HG03095 (cell line): ENCODE results near the gene RCE1.

Experiments used
- ATAC-seq: cut with Tn5 transposase; IDR thresholded peaks from one replicate; pipeline ENCODE4 v1.9.1; 2021; ENCODE audit warnings: moderate library complexity; ENCODE audit not compliant: unreplicated experiment

RCE1 gene

DNA sequence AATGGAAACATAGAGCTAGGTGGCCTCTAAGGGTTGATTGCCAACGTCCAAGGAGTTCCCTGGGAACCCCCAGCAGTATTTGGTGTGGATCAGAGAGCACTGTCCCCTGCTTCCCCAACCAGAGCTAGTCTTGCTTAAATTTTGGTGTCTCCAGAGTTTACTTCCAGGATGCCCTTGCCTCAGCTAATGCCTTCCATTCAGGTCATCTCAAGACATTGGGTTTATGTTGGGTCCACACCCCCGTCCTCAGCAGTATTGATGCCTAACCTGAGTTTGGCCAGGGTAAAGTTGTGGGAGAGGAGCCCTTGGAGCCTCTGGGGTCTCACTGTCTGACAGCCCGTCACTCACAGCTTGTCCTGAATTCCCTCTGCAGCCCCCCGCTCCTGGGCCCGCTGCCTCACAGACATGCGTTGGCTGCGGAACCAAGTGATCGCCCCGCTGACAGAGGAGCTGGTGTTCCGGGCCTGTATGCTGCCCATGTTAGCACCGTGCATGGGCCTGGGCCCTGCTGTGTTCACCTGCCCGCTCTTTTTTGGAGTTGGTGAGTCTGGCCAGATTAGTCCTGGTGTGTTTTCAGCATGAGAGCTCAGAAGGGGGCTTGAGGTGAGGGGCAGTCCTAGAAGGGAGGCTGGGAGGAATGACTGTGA, 1.4 kb downstream of the RCE1 start:
- no peak for ATAC-seq

DNA sequence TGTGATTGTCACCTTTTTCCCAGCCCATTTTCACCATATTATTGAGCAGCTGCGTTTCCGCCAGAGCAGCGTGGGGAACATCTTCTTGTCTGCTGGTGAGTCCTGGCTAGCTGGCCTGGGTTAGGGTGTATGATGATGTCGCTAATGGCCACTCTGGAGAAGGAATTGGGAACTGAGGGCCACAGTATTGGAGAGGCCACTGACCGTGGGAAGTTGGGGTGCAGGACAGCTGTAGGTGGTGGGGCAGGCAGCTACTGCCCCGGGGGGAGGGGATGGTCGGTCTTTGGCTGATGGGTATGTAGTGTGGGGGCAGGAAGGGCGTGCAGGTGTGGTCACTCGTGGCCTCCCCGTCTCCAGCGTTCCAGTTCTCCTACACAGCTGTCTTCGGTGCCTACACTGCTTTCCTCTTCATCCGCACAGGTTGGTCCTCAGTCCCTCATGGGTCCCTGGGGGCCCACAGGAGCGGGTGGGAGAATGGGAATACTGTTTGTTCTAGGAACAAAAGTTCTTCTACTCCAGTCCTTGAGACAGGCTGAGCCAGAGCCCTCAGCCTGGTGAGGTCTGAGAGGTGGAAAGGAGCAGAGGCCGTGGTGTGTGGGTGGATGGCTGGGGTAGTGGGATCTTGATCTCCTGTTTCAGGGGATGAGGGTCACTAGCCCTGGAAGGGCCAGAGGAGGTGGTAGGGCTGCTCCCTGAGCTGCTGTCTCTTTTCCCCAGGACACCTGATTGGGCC, 2.1 kb downstream of the RCE1 start:
- no peak for ATAC-seq

DNA sequence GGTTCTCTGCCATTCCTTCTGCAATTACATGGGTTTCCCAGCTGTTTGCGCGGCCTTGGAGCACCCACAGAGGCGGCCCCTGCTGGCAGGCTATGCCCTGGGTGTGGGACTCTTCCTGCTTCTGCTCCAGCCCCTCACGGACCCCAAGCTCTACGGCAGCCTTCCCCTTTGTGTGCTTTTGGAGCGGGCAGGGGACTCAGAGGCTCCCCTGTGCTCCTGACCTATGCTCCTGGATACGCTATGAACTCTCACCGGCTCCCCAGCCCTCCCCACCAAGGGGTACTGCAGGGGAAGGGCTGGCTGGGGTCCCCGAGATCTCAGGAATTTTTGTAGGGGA, 2.6 kb downstream of the RCE1 start:
- ATAC-seq: no peak

DNA sequence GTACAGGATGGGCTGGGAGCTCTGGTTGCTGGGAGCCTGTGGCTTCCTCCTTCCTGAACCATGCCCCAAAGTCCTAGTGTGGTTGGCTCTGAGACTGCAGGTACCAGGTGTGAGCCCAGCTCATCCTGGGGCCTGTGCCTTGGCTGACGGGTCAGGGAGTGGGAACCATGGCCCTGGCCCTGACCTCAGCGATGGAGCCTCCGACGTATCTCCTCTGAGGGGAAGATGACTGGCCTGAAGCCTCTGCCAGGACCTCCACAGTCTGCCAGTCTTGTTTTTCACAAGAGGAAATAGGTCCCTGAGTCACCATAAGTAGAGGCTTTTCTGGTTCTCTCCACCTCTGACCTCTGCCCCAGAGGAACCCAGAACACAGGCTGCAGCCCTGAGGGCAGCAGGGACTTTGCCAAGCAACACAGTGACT, 3.4 kb downstream of the RCE1 start:
- ATAC-seq: no peak

DNA sequence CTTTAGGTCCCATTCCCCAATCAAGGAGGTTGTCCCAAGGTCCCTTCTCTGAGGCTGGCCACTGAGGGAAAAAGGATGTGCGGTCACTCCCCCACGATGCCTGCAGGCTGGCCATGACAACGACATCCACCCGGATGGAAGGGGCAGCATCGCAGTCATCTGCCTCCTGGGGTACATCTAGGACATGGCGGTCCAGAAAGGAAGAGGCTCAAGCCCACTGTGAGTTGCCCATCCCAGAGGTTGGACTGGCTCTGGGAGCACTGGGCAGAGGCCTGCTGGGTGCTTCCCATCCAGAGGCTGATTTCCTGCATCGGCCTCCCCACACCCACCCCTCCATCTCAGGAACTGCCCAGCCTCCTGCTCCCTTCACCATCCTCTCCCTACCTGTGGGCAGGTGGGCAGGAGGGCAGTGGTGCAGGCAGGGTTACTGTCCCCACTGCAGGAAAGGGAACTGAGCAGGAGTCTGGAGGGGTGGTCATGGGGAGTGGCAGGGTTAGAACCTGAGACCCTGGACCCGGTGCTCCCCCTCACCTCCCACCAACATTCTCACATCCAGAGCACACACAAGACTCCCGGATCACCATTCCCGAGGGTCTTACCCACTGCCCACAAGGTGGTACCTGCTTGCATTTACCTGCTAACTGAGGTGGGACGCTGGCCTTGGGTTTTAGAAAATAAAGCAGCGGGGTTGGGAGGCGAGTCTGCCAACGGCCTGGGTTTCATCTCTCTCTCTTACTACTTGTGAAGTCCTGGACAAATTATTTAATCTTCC, 4.4 kb downstream of the RCE1 start:
- ATAC-seq: no peak

DNA sequence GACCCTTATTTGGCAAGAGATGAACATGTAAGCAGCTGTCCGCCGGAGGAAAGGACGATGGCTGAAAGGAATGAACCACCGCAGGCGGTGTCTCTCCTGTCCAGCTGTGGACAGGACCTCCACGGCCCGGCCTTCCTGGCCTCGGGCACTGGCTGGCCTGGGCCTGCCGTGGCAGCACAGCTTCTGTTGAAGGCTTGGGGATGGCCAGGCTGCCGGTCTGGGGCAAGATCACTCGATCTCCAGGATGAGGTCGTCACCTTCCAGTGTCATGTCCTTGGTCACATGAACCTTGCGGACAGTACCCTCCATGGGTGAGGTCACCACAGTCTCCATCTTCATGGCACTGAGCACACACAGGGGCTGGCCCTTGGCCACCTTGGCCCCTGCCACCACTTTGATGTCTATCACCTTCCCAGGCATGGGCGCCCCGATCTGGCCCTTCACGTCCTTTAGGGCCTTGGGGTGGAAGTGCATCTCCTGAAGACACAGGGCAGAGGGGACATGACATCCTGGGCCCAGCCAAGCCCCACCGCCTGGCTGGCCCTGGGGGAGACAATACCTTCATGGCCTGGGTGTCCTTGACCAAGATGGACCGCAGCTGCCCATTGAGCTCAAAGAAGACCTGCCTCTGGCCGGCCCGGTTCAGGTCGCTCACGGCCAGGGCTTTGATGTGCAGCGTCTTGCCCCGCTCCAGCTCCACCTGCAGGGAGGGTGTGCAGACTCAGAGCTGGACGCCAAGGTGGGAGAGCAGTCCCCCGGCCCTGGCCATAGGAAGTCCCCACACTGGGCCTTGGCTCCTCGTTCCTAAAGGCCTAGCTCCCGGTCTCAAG, 5.6 kb downstream of the RCE1 start:
- ATAC-seq: no peak

DNA sequence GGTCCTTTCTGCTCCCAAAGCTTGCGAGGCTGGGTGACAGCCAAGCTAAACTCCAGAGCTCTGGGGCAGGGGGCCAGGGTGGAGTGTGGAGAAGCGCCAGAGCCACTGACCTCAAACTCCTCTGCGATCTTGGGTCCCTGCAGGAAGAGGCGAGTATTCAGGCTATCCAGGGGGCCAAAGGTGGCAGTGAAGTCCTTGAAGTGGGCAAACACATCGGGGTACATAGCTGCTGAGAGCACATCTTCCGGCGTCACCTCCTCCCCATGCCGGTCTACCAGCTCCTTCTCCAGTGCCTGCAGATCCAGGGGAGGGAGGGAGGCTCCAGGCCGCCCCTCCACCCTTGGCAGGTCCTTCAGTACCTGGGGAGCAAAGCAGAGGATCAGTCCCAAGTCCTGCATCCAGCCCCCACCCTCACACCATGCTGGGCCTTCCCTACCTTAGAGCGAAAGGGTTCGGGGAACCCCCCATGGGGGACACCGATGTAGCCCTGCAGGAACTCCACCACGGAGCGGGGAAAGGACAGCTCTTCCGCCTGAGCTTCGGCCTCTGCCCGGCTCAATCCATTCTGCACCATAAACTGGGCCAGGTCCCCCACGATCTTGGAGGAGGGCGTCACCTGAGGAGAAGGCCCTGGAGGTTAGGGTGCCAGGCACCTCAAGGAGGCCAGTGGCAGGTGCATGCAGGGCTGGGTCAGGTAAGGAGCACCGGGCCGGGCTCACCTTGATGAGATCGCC, 6.4 kb downstream of the RCE1 start:
- no peak for ATAC-seq

DNA sequence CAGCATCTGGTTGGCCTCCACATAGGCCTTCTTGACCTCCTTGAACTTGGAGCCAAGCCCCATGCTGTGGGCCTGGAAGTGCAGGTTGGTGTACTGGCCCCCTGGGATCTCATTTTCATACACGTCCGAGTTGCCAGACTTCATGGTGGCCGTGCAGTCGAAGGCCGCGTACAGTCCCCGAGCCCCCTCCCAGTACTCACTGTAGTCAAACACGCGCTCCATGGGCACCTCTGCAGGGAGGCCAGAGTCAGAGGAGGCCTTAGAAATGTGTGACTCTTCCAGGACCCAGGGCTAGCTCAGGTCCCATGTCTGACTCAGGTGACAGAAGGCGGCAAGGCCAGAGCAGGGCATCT, 7.0 kb downstream of the RCE1 start:
- no peak for ATAC-seq

DNA sequence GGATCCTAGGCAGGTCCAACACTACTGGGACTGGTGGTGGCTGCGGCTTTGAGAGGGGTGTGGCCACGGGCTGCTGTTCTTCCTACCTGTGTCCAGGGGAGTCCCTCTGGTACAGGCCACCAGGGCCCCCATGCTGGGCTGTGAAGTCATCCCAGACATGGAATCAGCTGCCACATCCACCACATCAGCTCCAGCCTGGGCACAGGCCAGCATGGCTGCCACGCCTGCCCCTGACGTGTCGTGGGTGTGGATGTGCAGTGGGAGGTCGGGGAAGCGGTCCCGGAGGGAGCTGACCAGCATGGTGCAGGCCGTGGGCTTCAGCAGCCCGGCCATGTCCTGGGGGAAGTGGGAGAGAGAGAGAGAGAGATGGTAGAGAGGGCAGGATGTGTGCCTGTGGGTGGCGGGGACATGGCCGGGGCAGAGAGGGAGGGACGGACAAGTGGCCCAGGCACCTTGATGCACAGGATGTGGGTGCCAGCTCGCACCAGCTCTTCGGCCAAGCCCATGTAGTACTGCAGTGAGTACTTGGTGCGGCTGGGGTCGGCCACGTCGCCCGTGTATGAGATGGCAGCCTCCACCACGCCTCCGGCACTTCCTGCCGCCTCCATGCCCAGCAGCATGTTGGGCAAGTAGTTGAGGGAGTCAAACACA, 7.5 kb downstream of the RCE1 start:
- ATAC-seq: no peak

DNA sequence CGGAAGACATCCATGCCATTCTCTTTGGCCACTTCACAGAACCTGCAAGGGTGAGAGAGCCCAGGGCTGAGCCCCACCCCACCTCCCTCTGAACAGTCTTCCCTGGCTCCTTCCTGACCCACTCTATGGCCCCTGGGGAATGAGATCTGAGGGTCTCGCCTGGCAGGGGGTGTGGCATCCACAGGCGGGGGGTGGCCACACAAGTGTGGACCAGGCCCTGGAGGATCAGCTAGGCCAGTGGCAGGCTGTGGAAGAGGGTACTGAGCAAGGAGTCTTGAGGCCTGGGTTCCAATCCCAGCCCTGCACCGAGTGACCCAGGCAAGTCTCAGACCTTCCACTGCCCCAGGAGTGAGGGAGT, 8.0 kb downstream of the RCE1 start:
- ATAC-seq: no peak

DNA sequence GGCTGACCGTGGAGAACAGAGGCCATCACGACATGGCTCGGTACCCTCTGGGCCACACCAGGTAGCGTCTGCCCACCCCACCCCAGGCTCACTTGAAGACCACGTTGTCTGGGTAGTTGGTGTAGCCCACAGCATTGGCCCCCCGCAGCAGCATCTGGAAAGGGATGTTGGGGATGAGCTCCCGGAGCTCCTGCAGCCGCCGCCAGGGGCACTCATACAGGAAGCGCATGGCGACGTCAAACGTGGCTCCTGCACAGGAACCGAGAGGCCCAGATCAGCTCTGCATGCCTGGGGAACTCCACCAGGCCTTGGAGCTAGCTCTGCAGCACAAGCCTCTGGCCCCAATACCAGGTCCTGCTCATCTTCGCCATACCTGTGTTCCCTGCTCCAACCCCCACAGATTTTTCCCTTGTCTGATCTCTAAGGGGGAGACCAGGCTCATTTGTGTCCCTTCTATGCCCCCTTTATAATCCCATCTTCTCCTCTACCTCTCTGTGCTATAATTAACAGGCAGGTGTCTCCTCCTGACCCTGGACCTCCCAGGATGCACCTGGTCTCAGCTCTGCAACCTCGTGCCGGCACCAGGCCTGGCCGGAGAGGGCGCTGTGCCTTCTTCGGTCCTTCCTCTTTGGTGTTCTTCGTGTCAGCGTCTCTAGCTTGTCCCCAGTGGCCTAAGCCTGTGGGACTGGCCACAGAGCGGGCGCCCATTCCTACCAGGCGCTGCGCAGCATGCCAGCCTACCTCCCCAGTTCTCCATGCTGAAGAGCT, 8.6 kb downstream of the RCE1 start:
- ATAC-seq: no peak

DNA sequence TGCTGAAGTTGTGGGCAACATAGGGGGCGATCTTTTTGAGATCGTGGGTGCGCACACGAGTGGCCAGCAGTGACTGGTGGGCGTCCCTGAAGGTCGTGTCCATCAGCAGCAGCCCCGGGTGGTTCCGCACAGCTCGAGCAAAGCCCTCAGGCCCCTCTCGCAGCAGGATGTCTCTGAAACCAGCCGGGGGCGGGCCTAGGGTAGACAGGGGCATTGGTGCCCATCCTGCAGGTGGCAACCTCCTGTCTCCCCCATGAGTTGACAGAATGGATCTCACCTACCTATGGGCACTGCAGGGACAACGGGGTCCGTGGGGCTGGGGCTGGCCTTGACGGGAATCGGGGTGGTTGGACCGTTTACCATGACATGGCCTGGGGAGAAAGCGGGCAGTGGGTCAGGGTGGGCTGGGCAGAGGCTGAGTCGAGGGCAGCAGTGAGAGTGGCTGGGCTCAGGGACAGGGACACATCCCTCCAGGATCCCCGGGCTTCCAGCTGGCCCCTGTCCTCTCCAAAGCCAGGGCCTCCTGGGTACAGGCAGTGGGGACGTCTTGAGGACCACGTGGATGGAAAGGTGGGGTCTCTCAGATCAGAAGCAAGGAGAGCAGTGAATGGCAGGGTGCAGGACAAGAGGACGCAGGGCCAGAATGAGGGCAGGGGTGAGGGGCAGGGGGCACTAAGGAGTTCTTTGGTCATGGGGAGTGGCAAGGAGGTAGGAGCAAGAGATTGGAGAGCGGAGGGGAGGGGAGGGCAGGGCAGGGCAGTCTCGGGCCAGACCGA, 9.4 kb downstream of the RCE1 start:
- no peak for ATAC-seq

DNA sequence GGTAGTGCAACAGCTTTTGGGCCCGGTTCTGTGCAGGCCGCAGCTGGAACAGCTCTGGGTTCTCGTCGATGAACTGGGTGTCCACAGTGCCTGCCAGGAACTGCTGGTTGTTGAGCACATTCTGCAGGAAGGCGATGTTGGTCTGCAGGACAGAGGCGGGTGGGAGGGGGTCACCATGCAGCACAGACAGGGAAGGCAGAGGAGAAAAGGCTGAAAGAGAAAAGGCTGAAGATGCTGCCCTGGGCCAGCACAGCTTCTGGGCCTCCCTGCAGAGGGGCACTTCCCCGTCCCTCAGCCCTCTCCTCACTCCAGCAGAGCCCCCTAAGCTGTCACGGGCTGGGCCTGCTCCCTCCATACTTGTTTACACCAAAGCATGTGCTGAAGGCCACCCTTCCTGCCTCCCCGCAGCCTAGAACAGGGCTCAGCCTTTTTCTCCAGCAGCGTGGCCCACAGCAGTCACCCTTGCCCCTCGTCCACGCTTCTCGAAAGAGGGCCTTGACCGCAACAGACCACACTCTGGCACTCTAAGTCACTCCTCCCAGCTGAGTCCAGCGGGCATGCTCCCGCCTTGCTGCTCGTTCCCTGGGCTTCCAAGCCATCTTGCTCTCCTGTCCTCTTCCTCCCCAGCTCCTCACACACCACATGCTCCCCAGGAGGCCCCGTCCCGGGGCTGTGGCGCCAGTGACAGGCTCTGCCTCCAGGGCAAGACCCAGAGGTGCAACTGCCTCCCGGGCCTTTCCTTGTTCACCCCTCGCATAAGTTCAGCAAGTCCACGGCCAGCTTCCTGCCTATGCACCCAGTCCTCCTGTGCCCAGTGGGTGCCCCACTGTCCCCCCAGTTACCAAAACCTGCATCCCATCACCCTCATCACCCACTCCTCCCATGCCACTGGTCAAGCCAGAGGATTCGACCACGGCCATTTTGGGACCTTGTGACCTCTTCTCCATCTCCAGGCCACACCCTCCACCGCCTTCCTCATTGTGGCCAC, 10.3 kb downstream of the RCE1 start:
- no peak for ATAC-seq

DNA sequence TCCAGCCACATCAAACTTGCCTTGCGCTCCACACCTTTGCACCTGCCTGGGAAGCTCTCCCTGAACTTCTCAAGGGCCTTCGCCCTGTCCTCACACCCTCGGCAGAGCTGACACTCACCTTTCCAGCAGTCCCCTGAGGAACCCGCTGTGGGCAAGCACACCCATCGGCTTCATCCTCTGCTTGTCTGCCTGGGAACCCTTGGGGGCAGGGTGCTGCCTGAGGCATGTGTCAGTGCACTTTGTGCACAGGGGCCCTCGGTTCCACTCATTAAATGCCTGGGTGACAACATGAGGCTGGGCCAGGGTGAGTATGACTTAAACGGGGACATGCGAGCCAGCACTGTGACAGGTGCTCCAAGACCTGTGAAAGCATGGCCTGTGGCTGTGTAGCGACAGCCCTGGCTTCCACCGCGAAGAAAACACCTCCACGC, 11.0 kb downstream of the RCE1 start:
- no peak for ATAC-seq

DNA sequence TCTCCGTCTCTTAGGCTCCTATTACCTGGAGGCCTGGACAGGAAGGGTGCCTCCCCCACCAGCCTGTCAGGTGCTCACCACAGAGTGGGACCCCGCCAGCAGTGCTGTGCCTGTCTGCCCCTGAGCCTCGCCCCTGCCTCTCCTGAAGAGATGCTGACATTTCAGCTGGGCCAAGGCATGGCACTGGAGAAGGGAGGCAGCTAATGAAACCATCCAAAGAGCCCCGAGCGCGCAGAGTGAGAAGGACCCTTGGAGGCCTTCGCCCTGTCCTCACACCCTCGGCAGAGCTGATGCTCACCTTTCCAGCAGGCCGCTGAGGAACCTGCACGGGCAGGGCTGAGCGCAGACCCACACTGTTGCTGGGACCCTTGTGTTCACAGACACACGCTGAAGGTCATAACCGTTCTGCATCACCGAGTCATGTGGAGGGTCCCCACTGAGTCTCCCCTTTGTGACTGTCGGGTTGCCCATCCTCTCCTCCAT, 11.5 kb downstream of the RCE1 start:
- no peak for ATAC-seq

DNA sequence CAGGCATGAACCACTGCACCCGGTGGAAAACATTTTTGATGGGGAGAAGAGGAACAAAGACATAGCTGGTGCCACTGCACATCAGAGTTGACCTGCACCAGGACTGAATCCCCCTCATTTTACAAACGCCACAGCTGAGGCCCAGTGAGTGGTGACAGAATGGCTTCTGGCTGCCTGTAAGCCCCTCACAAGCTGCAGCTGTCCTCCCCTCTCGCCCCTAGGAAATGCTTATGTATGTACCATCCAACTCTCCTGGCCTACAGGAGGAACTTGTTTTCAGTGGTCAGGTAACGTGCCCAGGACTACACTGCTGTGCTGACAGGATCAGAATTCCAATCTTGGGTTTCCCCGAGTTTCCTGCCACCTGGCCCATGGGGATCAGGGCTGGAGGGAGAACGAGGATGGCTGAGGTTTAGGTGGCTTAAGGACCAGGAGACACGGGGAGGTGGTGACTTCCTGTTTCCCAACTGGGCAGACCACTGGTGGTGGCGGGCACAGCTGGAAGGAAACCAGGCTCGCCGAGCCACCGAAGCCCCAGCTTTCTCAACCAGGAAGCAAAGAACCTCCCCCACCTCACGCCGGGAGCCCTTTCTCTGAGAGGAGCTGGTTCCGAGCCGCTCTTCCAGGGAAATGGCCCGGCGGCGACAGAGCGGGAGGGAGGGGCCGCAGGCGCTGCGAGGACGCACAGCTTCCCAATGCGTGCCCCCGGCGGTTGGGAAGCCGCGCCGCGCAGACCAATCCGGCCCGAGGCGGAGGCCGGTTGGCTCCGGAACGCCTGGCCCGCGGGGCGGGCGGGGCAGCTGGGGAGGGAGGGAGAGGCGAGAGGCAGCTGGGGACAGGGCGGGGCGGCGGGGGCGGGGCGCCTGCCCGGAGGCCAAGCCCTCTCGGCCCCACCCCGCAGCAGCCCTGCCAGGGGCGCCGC, 12.6 kb downstream of the RCE1 start:
- ATAC-seq: peak; percentile 52
